ENCODE results near the gene GMPR2.
"Not testable (repeated sequence)": the region's sequence is repeated elsewhere in the genome, so short reads cannot be mapped to it uniquely, and the experiment has no call there.

Gene GMPR2

GRCh38 chr14:24232645-24233537, at the start of gene GMPR2:
TSS of gene GMPR2 (plus strand) at chr14:24232929. CDS start at chr14:24233254, 325 bp downstream.
- no peak for DNase-seq

DNA sequence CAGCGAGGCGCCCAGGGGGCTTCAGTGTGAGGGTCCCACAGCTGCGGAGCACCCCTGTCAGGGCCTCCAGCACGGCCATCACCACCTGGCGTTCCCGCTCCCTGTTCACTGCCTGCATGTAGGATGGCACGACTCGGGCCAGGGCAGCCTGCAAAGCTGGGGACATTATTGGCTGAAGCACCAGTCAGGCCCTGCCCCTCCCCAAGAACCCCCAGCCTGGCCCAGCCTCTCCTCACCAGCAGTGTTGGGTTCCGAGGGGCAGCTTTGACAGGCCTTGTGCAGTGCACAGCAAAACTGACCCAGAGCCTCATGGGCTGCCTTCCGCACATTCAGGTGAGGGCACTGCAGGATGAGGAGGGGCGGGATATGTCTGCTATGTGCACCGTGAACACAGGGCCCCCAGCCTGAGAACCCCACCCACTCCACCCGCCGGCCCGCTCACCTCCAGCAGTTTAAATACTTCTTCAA, 49.7 kb upstream of the GMPR2 start:
- DNase-seq: no peak

DNA sequence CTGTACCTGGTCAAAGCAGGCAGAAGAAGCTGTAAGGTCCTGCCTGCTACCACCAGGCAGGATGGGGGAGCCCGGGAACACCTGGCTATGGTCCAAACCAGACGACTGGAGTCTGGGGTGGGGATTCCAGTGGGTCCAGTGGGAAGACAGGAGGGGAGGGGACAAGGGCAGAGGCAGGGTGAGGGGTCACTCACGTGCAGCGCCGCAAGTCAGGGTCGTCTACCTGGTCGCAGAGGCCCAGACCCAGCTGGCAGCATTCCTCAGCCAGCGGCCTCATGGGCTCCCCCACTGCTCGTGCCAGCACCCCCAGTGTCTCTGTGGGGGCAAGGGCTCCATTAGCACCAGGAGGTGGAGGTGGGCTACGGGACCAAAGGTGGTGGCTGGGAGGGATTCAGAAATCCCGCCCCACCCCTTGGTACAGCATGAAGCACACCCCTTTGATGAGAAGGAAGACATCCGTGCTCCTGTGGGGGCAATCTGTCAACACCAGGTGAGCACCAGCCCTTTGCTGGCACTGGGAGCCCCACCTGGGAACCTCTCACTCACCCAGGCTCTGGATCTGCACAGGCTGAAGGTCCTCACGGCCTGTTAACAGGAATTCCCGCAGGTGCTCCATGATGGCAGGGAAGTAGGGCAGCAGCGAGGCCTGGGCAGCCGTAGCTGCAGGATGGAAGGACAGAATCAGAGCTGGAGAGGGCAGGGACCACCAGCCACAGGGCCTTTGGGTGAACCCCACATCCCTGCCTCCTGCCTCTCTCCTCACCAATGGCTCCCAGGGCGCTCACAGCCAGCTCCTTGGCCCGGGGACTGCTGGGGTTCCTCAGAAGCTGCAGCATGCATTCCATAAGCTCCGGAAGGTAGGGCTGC, 48.4 kb upstream of the GMPR2 start:
- DNase-seq: no peak

DNA sequence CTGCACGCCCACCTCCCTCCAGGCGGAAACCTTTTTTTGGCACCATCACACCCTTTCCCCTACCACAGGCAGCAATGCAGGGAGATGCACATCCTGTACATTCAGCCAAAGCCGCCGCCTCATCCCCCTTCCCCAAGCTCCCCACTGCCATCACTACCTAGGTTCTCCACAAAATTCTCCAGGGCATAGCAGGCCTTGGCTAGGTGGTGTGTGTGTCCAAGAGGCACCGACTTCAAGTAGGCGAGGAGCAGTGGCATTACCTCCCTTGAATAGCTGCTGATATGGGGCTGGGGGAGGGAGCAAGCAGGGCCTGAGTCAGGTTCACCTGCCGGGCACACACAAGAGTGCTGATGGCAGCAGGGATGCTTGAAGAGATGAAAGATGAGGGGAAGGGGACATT, 47.7 kb upstream of the GMPR2 start:
- no peak for DNase-seq

- DNase-seq: no peak
Measured at GRCh38 chr14:24185741-24186140, 47.0 kb upstream of the GMPR2 start.

- DNase-seq: no peak
Measured at GRCh38 chr14:24186831-24187538, 45.7 kb upstream of the GMPR2 start.

GRCh38 chr14:24187539-24187915, 45.2 kb upstream of the GMPR2 start:
- no peak for DNase-seq

- DNase-seq: peak; percentile 89
Measured at GRCh38 chr14:24188251-24189058, 44.3 kb upstream of the GMPR2 start, which contains the start of gene IPO4. TSS of gene IPO4 (minus strand) at chr14:24188816. CDS start at chr14:24188787, 29 bp downstream.

DNA sequence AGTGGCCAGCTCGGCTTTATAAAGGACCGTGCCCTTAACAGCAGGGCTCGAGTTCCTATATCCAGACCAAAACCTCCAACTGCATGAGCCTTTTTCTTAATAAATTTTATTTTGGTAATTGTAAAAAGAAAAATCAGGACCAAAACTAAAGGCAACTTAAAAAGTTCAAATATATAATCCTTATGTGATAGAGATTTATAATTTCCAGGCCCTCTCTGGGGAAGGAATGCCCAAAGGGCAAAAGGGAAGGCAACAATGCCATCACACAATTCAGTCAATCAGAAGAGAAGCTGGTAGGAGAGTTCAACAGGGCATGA, 43.7 kb upstream of the GMPR2 start:
- no peak for DNase-seq

DNA sequence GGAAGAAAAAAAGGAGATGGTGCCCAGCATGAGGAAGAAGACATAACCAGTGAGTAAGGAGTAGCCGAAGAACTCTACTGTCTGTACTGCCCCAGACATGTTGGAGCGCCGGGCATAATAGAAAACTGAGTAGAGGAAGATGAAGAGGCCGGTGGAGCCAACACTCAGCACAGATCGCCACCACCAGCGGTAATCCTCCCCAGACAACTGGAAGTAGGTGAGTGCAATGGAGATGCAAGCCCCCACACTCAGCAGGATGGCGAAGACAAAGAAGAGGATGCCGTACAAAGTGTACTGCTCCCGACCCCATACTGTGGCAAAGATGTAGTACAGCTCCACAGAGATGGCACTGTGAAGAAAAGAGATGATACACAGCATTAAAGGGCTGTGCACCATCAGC, 43.3 kb upstream of the GMPR2 start:
- DNase-seq: no peak

DNA sequence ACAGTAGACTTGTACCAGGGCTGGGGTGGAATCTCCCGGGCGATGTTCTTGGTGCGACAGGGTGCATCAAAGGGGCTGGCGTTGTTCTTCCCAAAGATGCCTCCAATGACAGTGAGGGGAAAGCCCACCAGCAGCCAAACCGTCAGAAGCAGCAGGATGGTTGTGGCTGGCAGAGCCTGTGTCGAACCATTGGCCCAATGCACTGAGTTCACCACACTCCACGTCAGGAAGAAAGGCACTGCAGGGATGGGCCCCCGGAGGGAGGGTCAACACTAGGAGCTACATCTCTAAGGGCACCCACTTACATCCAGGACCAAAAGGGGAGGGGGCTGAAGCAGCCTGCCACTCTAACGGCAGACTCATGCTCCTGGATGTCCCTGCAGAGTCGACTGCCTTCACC, 42.3 kb upstream of the GMPR2 start:
- DNase-seq: no peak

DNA sequence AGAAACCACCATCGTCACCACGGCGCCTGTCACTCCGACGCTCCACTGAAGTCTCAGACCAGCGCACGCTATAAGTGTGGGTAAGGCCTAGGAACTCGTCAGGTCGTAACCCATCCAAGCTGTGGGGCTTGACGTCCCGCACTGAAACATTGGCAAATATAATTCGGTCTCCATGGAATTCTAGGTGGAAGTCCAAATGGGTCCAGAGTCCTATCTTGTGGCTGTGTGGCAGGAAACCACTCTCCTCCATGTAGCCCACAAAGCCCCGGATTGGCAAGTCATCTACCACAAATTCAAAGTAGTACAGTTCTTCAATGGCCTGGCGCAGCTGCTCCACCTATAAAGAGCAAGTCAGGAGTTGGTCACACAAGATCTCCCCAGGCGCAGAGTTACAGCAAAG, 39.8 kb upstream of the GMPR2 start:
- DNase-seq: no peak

DNA sequence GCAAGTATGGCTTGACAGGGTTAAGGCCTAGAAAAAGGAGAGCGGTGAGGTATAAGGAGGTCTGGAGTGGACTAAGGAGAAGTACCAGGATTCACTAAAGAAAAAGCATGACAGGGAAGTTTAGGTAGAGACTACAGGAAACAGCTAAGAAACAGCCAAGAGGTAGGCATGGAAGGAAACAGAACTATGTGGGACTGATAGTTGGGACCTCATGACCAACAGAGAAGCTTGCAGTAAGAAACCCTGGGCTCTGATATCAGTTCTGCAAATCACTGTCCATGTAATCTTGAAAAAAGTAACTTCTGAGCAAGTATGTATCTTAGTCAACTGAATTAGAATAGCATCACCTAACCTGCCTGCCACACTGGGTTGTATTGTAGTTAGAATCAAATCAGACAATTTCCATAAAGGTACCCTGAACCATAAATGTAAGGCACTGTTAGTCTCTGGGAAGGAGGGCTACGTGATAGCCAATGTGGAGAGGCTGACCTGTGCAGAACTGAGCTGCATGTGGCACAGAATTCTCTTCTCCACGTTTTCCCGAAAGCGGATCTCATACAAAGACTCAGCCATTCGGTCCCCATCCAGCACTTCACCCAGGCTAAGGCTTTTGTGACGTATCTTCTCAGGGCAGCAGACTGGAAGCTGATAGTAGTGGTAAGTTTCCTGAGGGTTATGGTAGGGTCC, 38.4 kb upstream of the GMPR2 start:
- no peak for DNase-seq

DNA sequence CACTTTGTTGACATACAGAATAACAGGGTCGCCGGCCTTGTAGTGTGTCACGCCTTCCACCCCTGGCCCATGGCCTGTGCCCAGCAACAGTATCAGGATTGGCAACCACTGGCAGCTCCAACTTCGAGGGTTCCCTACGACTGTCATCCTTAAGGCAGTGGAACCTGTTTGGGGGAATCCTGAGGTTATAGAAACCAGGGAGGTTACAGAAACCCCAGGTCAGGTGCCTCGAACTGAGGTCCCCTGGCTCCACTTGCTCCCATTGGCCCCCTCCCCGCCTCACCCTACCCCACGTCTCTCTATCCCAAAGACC, 37.9 kb upstream of the GMPR2 start:
- no peak for DNase-seq

DNA sequence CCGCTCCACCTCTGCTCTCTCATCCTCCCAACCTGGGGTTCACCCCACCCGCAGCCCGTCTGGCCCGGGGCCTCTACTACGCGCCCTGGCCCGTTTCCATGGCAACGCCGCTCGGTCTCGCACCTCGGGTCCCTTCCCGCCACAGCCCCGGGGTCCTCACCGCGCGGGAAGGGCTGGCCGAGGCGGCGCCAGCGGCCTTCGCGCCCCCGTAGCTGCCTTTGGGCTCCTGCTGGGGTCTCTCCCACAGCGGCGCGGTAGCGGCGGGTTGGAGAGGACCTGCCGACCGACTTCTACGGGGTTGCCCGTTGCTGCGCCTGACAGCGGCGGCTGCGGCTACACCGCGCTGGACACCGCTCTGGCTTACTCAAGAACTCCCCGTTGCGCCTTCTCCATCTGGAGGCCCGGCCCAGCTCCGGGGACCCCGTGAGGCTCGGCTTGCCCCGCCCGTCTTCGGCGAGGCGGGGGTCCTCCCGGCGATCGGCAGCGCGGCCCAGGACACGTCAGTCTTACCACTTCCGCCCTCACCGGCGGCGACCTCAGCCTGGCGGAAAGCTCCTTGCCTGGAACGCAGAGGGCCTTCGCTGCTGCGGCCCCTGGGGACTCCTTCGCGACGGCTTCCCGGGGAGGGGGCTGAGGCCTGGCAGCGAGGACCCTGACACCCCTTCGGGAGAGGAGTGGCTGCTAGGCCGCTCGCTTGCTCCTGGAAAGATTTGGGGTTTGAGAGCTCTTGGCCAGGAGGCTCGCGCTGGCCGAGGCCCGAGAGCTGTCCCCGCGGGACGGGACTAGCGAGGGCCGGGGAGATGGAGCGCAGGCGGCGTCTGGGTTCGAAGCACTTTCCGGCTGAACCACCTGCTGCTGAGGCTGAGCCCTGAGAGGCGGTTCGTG, 37.3 kb upstream of the GMPR2 start, which contains the start of gene TM9SF1:
Gene TM9SF1 (minus strand): TSS at position 256 of the 885 bp plus-strand sequence. CDS start 422 bp downstream, outside the sequence.
- DNase-seq: peak; percentile 91

- no peak for DNase-seq
Measured at GRCh38 chr14:24196071-24197055, 36.4 kb upstream of the GMPR2 start.

DNA sequence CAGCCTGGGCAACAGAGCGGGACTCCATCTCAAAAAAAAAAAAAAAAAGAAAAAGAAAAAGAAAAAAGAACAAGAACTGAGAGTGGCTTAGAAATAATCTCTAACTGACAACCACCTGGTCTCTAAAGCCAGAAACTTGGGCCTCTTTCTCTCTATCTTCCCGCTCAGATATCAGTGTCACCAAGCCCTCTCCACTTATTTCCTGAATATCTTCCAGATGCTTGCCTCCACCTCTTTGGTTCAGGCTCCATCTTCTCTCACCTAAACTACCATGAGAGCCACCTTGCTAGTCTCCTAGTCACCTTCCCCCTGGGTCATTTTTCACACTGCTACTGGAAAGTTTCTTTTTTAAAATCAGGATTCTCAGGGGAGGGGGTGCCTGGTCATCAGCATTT, 35.7 kb upstream of the GMPR2 start:
- DNase-seq: no peak

DNA sequence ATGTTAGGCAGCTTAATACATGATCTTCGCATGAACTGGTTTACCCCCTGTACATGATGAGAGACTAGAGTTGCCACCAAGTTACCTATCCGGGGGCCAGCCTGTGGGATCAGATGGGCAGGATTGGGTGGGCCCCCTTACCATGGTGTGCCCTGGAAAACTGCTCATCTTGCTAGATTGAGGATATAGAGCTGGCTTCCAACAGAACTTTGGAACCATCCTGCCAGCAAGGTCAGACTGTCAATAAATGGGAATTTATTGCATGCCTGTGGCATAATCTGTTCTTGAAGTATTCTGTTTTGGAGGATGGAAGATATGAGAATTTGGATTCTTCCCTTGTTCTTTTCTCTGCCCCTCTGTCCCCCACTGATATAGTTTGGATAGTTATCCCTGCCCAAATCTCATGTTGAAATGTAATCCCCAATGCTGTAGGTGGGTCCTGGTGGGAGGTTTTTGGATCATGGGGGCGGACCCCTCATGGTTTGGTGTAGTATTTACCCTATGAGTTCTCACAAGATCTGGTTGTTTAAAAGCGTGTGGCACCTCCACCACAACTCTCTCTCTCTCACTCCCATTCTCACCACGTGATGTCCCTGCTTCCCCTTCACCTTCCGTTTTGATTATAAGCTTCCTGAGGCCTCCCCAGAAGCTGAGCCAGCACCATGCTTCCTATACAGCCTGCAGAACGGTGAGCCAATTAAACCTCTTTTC, 33.8 kb upstream of the GMPR2 start:
- DNase-seq: no peak

DNA sequence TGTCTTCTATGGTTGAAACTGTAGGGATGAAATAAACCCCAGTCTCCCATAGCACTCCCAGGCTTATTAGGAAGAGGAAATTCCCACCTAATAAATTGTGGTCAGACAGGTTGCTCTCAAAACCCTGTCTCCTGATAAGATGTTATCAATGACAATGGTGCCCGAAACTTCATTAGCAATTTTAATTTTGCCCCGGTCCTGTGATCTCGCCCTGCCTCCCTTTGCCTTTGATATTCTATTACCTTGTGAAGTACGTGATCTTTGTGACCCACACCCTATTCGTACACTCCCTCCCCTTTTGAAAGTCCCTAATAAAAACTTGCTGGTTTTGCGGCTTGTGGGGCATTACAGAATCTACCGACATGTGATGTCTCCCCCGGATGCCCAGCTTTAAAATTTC, 30.2 kb upstream of the GMPR2 start:
- not testable (repeated sequence) for DNase-seq

All from activated T-cell treated with anti-CD3 and anti-CD28 coated beads, Interleukin-2, amount 50 U/mL, for 1 hour (primary cell).